Mammary epithelial cell (primary cell): ENCODE measurements around the gene CAMTA1.

ENCODE experiments used
- EZH2 ChIP-seq: IDR thresholded peaks from 2 replicates; pipeline ENCODE4 v1.6.1; 2012; ENCODE audit warnings: low read length, inconsistent platforms, borderline replicate concordance
- TF ChIP-seq, protein P1 (sequence below), 2 donors: IDR thresholded peaks in 1 of 2; conservative IDR thresholded peaks in 1 of 2; 2 replicates each; pipeline ENCODE4 v1.5.1; 2011 to 2012; ENCODE audit warnings: inconsistent platforms in 2 of 2, low read length in 2 of 2, mild to moderate bottlenecking in 2 of 2, control low read depth in 1 of 2, low read depth in 1 of 2; ENCODE audit not compliant: insufficient read depth in 1 of 2; ENCODE audit errors: extremely low read depth in 1 of 2

GRCh38 chr1:7405844-7406500 lies 620.7 kb downstream of the CAMTA1 start:
- TF ChIP-seq, protein P1, sequence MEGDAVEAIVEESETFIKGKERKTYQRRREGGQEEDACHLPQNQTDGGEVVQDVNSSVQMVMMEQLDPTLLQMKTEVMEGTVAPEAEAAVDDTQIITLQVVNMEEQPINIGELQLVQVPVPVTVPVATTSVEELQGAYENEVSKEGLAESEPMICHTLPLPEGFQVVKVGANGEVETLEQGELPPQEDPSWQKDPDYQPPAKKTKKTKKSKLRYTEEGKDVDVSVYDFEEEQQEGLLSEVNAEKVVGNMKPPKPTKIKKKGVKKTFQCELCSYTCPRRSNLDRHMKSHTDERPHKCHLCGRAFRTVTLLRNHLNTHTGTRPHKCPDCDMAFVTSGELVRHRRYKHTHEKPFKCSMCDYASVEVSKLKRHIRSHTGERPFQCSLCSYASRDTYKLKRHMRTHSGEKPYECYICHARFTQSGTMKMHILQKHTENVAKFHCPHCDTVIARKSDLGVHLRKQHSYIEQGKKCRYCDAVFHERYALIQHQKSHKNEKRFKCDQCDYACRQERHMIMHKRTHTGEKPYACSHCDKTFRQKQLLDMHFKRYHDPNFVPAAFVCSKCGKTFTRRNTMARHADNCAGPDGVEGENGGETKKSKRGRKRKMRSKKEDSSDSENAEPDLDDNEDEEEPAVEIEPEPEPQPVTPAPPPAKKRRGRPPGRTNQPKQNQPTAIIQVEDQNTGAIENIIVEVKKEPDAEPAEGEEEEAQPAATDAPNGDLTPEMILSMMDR (conservative IDR thresholded peaks at IDR 0.05 in 1 of 2, IDR thresholded peaks at IDR 0.05 in 1 of 2; ENCODE audit: extremely low read depth in 1 of 2, insufficient read depth in 1 of 2, low read depth in 1 of 2, low read length in 2 of 2) = no peak
- no peak for TF ChIP-seq EZH2
